Measurements from ENCODE around the gene FYN.

FYN gene

GRCh38 chr6:111673937-111674336 is 199.3 kb downstream of the FYN start:
- no peak for DNase-seq

- no peak for DNase-seq
Measured at GRCh38 chr6:111673532-111673931, 199.7 kb downstream of the FYN start.

GRCh38 chr6:111672761-111673450 is 200.3 kb downstream of the FYN start:
- no peak for DNase-seq

GRCh38 chr6:111669326-111669725 is 203.9 kb downstream of the FYN start:
- no peak for DNase-seq

- DNase-seq: no peak
Measured at GRCh38 chr6:111668410-111668809, 204.8 kb downstream of the FYN start.

GRCh38 chr6:111667931-111668330 is 205.3 kb downstream of the FYN start:
- DNase-seq: peak; percentile 40

GRCh38 chr6:111666847-111667246 is 206.4 kb downstream of the FYN start:
- DNase-seq: no peak

- no peak for DNase-seq
Measured at GRCh38 chr6:111664565-111665030, 208.7 kb downstream of the FYN start.

GRCh38 chr6:111663692-111664564 is 209.3 kb downstream of the FYN start:
- DNase-seq: peak; percentile 74

- DNase-seq: no peak
Measured at GRCh38 chr6:111662794-111663593, 210.3 kb downstream of the FYN start.

- no peak for DNase-seq
Measured at GRCh38 chr6:111662072-111662793, 211.0 kb downstream of the FYN start.

GRCh38 chr6:111661541-111662061 is 211.7 kb downstream of the FYN start:
- DNase-seq: no peak

- DNase-seq: no peak
Measured at GRCh38 chr6:111660531-111660930, 212.7 kb downstream of the FYN start.

- no peak for DNase-seq
Measured at GRCh38 chr6:111658462-111659154, 214.6 kb downstream of the FYN start.

- peak; percentile 69 for DNase-seq
Measured at GRCh38 chr6:111657146-111657545, 216.1 kb downstream of the FYN start.

GRCh38 chr6:111653979-111654378 is 219.3 kb downstream of the FYN start:
- DNase-seq: no peak

- no peak for DNase-seq
Measured at GRCh38 chr6:111653434-111653833, 219.8 kb downstream of the FYN start.

GRCh38 chr6:111652156-111652555 is 221.1 kb downstream of the FYN start:
- no peak for DNase-seq

- DNase-seq: no peak
Measured at GRCh38 chr6:111651185-111652034, 221.8 kb downstream of the FYN start.

- no peak for DNase-seq
Measured at GRCh38 chr6:111650049-111650448, 223.2 kb downstream of the FYN start.

- no peak for DNase-seq
Measured at GRCh38 chr6:111648100-111648499, 225.2 kb downstream of the FYN start.

Measured in fibroblast of skin of right quadriceps (primary cell).